ENCODE results near the gene FAM98C.

DNA sequence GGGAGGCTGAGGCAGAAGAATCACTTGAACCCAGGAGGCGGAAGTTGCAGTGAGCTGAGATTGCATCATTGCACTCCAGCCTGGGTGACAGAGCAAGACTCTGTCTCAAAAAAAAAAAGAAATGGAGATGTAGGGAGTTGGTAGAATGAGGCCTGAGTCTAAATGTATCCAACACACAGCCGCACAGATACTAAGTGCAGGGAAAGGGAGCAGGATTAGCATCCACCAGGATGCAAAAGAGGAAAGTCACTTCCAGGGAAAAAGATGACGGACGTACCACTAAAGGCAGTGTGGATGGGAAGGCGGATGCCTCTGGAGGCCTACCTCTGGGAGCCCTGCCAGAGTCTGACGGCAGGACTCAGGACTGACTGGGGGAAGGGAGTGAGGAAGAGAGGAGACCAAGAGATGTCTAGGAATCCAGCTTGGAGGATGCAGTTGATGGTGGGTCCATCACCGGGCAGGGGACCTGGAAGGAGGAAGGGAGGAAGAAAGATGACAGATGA is 6.8 kb downstream of the FAM98C start:
- TF ChIP-seq, protein P1, sequence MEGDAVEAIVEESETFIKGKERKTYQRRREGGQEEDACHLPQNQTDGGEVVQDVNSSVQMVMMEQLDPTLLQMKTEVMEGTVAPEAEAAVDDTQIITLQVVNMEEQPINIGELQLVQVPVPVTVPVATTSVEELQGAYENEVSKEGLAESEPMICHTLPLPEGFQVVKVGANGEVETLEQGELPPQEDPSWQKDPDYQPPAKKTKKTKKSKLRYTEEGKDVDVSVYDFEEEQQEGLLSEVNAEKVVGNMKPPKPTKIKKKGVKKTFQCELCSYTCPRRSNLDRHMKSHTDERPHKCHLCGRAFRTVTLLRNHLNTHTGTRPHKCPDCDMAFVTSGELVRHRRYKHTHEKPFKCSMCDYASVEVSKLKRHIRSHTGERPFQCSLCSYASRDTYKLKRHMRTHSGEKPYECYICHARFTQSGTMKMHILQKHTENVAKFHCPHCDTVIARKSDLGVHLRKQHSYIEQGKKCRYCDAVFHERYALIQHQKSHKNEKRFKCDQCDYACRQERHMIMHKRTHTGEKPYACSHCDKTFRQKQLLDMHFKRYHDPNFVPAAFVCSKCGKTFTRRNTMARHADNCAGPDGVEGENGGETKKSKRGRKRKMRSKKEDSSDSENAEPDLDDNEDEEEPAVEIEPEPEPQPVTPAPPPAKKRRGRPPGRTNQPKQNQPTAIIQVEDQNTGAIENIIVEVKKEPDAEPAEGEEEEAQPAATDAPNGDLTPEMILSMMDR (IDR thresholded peaks at IDR 0.05; ENCODE audit: low read depth, low read length, missing input control): no peak
- TF ChIP-seq, protein P2, sequence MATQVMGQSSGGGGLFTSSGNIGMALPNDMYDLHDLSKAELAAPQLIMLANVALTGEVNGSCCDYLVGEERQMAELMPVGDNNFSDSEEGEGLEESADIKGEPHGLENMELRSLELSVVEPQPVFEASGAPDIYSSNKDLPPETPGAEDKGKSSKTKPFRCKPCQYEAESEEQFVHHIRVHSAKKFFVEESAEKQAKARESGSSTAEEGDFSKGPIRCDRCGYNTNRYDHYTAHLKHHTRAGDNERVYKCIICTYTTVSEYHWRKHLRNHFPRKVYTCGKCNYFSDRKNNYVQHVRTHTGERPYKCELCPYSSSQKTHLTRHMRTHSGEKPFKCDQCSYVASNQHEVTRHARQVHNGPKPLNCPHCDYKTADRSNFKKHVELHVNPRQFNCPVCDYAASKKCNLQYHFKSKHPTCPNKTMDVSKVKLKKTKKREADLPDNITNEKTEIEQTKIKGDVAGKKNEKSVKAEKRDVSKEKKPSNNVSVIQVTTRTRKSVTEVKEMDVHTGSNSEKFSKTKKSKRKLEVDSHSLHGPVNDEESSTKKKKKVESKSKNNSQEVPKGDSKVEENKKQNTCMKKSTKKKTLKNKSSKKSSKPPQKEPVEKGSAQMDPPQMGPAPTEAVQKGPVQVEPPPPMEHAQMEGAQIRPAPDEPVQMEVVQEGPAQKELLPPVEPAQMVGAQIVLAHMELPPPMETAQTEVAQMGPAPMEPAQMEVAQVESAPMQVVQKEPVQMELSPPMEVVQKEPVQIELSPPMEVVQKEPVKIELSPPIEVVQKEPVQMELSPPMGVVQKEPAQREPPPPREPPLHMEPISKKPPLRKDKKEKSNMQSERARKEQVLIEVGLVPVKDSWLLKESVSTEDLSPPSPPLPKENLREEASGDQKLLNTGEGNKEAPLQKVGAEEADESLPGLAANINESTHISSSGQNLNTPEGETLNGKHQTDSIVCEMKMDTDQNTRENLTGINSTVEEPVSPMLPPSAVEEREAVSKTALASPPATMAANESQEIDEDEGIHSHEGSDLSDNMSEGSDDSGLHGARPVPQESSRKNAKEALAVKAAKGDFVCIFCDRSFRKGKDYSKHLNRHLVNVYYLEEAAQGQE (IDR thresholded peaks at IDR 0.05): no peak
- TF ChIP-seq RAD21 (IDR thresholded peaks at IDR 0.05): no peak
